ENCODE data around the gene FRMD4A.

GRCh38 chr10:13669182-13669855 is 661.4 kb downstream of the FRMD4A start:
- no peak for TF ChIP-seq CTCF (IDR thresholded peaks at IDR 0.05; ENCODE audit: low read depth, low read length)
- no peak for TF ChIP-seq POLR2A (IDR thresholded peaks at IDR 0.05; ENCODE audit: extremely low read depth, insufficient read length)
- no peak for TF ChIP-seq MAX (IDR thresholded peaks at IDR 0.05; ENCODE audit: low read depth, low read length)

Measured in NB4 (cell line).